Measurements from ENCODE around the gene NHERF2. TPM values are rescaled to one million over a fixed set of nuclear protein-coding genes. Genes with fewer than 3 reads are reported as not detected.
"Not testable (repeated sequence)": the region's sequence is repeated elsewhere in the genome, so short reads cannot be mapped to it uniquely, and the experiment has no call there.

NHERF2 gene
- total and polyA plus RNA-seq, 12 donors: 94.3 to 640 (median 183) TPM

DNA sequence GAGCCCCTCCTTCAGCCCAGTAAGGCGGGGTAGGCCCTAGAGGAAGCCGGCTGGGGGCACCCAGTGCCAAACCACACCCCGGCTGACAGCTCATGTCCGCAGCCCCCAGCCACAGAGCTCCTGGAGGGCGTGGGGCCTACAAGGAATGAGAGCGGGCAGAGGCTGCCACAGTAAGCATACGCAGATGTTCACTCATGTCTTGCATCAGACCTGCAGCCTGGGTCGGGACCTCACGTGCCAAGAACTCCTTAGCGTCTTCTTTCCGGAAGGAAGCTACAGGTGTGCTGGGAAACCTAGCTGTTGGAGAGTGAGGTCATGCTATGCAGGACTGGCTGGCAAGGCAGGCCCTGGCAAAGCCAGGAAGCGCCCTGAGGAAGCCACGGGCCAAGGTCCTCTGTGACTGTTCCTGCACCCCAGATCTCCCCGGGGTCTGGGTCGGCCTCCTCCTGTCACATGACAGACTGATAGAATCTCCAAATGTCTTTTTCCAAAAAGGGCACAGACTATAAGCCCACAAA, 18.6 kb upstream of the NHERF2 start:
- H3K27ac ChIP-seq: peak overlapping the region in 3 of 10 donors; percentile 90 to 96 (median 94)
- TF ChIP-seq, protein P1, sequence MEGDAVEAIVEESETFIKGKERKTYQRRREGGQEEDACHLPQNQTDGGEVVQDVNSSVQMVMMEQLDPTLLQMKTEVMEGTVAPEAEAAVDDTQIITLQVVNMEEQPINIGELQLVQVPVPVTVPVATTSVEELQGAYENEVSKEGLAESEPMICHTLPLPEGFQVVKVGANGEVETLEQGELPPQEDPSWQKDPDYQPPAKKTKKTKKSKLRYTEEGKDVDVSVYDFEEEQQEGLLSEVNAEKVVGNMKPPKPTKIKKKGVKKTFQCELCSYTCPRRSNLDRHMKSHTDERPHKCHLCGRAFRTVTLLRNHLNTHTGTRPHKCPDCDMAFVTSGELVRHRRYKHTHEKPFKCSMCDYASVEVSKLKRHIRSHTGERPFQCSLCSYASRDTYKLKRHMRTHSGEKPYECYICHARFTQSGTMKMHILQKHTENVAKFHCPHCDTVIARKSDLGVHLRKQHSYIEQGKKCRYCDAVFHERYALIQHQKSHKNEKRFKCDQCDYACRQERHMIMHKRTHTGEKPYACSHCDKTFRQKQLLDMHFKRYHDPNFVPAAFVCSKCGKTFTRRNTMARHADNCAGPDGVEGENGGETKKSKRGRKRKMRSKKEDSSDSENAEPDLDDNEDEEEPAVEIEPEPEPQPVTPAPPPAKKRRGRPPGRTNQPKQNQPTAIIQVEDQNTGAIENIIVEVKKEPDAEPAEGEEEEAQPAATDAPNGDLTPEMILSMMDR (IDR thresholded peaks at IDR 0.05): no peak
- peak overlapping the region in 9 of 10 donors; percentile 69 to 99 (median 91) for H3K4me3 ChIP-seq
- H3K4me1 ChIP-seq: peaks cover 37 to 69% (median 55%) of the 10 kb centered on the region in 9 donors
- no peaks in the 10 kb centered on the region for H3K27me3 ChIP-seq
- no peaks in the 10 kb centered on the region for H3K9me3 ChIP-seq
- WGBS, 2 donors: 52 to 59% methylated on average over 15 of the region's 15 CpGs
- ATAC-seq (no peak), DNase-seq (no peak)
- H3K36me3 ChIP-seq: peaks cover 0 to 20% (median 4%) of the 10 kb centered on the region in 9 donors
- intact Hi-C loops (cut with DNase I): loop anchor here in 1 of 10 donors (10.0 kb wide), 1 partner anchor 137 kb away; the partner anchor contains the start of gene RAB26

DNA sequence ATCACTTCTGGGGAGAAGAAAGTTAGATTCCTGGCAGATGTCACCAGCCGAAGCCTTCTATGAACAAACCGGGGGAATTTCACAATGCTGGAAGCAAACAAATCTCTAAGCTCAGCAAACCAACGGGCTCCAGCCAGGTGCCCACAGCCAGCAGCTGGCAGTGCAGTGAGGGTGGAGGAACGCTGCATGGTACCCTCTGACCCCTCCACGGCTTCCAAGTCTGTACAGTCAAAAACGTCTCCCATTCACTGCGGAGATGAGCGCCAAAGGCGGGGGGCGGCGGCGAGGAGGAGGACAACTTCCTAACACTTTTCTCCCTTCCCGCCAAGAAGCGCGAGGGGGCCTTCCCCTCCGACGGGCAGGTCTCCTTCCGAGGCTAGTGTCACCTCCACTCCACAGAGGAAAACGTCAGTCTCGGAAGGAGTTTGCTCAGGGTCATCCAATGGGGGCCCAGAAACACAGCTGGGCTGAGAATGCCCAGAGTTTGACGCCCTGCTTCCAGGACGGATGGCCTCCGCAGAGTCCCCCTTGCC, 18.0 kb upstream of the NHERF2 start:
- intact Hi-C loops (cut with DNase I): loop anchor here in 1 of 10 donors (10.0 kb wide), 1 partner anchor 136 kb away; the partner anchor contains the start of gene RAB26
- TF ChIP-seq, protein P1 (IDR thresholded peaks at IDR 0.05): no peak
- H3K36me3 ChIP-seq: peaks cover 0 to 14% (median 0%) of the 10 kb centered on the region in 9 donors
- H3K4me3 ChIP-seq: peak overlapping the region; percentile 69 to 99 (median 90)
- H3K27me3 ChIP-seq: no peaks in the 10 kb centered on the region
- 5 to 8% methylated on average over 23 of the region's 23 CpGs for WGBS, 2 donors
- ATAC-seq (no peak), DNase-seq (no peak)
- H3K9me3 ChIP-seq: no peaks in the 10 kb centered on the region
- peak overlapping the region in 9 of 10 donors; percentile 84 to 96 (median 92) for H3K27ac ChIP-seq
- peaks cover 34 to 63% (median 52%) of the 10 kb centered on the region in 9 donors for H3K4me1 ChIP-seq

DNA sequence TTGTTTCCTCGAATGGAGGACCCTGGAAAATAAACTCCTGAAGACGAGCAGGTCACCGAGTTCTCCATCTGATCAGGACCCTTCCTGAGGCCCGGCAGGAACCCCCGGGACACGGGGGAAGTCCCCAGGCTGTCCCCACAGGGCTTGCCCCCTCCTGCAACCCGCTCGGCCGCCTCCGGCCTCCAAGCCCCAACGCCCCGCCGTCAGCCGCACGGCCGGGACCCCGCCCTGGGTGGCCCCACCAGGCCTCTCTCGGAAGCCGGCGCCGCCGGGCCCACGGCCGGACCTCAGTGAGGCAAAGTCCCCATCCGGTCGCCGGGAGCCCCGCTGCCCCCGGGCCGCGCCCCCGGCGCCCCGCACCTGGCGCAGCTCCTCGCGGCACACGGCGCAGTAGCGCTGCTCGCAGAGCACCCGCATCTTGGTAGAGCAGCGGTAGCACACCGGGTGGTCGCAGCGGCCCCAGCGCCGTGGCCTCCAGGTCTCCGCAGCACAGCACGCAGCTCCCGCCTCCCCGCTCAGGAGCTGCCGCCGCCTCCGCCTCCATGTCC, 17.5 kb upstream of the NHERF2 start:
- DNase-seq (no peak), ATAC-seq (peak in 4 of 8 donors; percentile 2 to 7 (median 4))
- peak overlapping the region; percentile 32 to 96 (median 92) for H3K27ac ChIP-seq
- H3K36me3 ChIP-seq: peaks cover 0 to 14% (median 0%) of the 10 kb centered on the region in 9 donors
- no peaks in the 10 kb centered on the region for H3K9me3 ChIP-seq
- peaks cover 30 to 57% (median 47%) of the 10 kb centered on the region in 9 donors for H3K4me1 ChIP-seq
- H3K27me3 ChIP-seq: no peaks in the 10 kb centered on the region
- H3K4me3 ChIP-seq: peak overlapping the region; percentile 69 to 99 (median 90)
- 0 to 1% methylated on average over 49 to 55 of the region's 55 CpGs for whole genome bisulfite sequencing, 2 donors
- TF ChIP-seq, protein P1 (IDR thresholded peaks at IDR 0.05): no peak
- intact Hi-C loops (cut with DNase I): loop anchor here in 1 of 10 donors (10.0 kb wide), 1 partner anchor 136 kb away; the partner anchor contains the start of gene RAB26

DNA sequence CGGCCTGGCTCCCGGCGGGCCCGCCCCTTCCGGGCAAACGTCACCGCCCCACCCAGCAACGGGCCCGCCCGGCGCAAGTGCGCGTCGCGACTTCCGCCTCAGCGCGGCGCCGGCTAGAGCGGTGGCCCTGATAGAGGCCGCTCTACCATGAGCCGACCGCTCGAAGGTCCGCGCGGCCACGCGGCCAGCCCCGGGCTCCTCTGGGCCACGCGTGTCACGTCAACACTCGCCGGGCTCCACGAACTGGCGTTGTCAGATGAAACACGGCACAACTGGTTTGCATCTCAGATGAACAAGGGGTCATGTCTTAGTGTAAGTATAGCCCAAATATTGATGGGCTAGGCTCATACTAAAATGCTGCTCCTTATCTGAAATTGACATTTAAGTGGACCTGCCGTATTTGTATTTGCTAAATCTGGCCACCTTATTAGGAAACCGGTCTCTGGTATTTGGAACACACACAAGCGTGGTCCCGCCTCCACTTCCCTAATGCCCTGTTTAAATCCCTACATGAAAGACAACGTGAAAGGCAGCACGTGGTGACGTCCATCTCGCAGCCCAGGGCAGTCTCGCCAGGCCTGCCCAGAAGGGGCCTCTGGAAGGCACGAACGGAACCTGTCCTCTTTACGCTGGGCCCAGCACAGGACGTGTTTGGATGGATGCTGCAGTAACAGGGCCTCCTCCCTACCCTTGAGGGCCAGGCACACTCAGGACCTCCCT, 16.8 kb upstream of the NHERF2 start, which contains the start of gene ZNF598:
ZNF598 (minus strand) TSS at position 31 of the 720 bp plus-strand sequence.
- TF ChIP-seq, protein P1 (IDR thresholded peaks at IDR 0.05): peak in 3 of 9 donors; percentile 2 to 25 (median 20)
- 1 to 2% methylated on average over 52 of the region's 52 CpGs for WGBS, 2 donors
- H3K27me3 ChIP-seq: no peaks in the 10 kb centered on the region
- peak; percentile 84 to 87 for DNase-seq
- H3K4me3 ChIP-seq: peak within 1 kb of the TSS; percentile 69 to 99 (median 90)
- H3K27ac ChIP-seq: peak within 1 kb of the TSS; percentile 76 to 96 (median 92)
- intact Hi-C loops (cut with DNase I): loop anchor here in 2 of 10 donors (5.0 to 10.0 kb wide), 3 partner anchors 55 to 212 kb away; partner anchors contain the start of genes E4F1 (in 1 of the 2) and RAB26 (in 1 of the 2)
- peaks cover 0 to 10% (median 0%) of the 10 kb centered on the region in 9 donors for H3K36me3 ChIP-seq
- peaks cover 23 to 50% (median 40%) of the 10 kb centered on the region in 9 donors for H3K4me1 ChIP-seq
- H3K9me3 ChIP-seq: no peaks in the 10 kb centered on the region
- peak; percentile 94 to 98 (median 97) for ATAC-seq

DNA sequence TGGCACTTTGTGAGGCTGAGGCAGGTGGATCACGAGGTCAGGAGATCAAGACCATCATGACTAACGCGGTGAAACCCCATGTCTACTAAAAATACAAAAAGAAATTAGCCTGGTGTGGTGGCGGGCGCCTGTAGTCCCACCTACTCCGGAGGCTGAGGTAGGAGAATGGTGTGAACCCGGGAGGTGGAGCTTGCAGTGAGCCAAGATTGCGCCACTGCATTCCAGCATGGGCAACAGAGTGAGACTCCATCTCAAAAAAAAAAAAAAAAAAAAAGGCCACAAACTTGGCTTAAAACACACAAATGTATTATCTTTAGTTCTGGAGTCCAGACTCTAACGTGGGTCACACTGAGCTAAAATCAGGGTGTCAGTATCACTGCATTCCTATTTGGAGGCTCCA, 15.0 kb upstream of the NHERF2 start:
- not testable (repeated sequence) for DNase-seq, ATAC-seq, H3K4me3 ChIP-seq, H3K27me3 ChIP-seq, H3K9me3 ChIP-seq, H3K36me3 ChIP-seq, H3K27ac ChIP-seq
- intact Hi-C loops (cut with DNase I): loop anchor here in 2 of 10 donors (5.0 to 10.0 kb wide), 2 partner anchors 53 to 211 kb away; partner anchors contain the start of gene E4F1 (in 1 of the 2)
- 89 to 90% methylated on average over 9 of the region's 9 CpGs for WGBS, 2 donors
- peaks cover 23 to 33% (median 31%) of the 10 kb centered on the region in 9 donors for H3K4me1 ChIP-seq
